ENCODE measurements around the gene ARGLU1.

ARGLU1 gene

GRCh38 chr13:106570299-106570852 lies 2.4 kb upstream of the ARGLU1 start:
- Histone ChIP-seq H3K27ac (no peak overlapping the region), H3K4me3 (ENCODE audit: low read depth, low read length) (no peak overlapping the region)

GRCh38 chr13:106569233-106570095 lies 1.5 kb upstream of the ARGLU1 start:
- Histone ChIP-seq H3K27me3 (ENCODE audit: control insufficient read depth, insufficient read depth, low read length) (no peaks in the 10 kb centered on the region), H3K9me3 (ENCODE audit: control insufficient read depth, low read length) (no peaks in the 10 kb centered on the region), H3K27ac (no peak overlapping the region), H3K9ac (no peak overlapping the region), H3K79me2 (peaks cover 22% of the 10 kb centered on the region), H3K4me2 (ENCODE audit: low read length) (no peak overlapping the region), H3K4me3 (ENCODE audit: low read depth, low read length) (no peak overlapping the region), H2AFZ (no peak overlapping the region), H3K4me1 (peaks cover 6% of the 10 kb centered on the region), H3K36me3 (ENCODE audit: control insufficient read depth, insufficient read depth, low read length) (no peaks in the 10 kb centered on the region)
- no peak for TF ChIP-seq CTCF (IDR thresholded peaks at IDR 0.05)

More at GRCh38 chr13:106570299-106570852, 2.4 kb upstream of the ARGLU1 start:
- H3K4me2 ChIP-seq (ENCODE audit: low read length): no peak overlapping the region
- no peaks in the 10 kb centered on the region for H3K9me3 ChIP-seq (ENCODE audit: control insufficient read depth, low read length)
- H2AFZ ChIP-seq: no peak overlapping the region
- peaks cover under 1% of the 10 kb centered on the region for H3K4me1 ChIP-seq
- H3K9ac ChIP-seq: no peak overlapping the region
- no peak for TF ChIP-seq CTCF (IDR thresholded peaks at IDR 0.05)
- no peaks in the 10 kb centered on the region for H3K27me3 ChIP-seq (ENCODE audit: control insufficient read depth, insufficient read depth, low read length)
- H3K36me3 ChIP-seq (ENCODE audit: control insufficient read depth, insufficient read depth, low read length): no peaks in the 10 kb centered on the region
- H3K79me2 ChIP-seq: peaks cover 14% of the 10 kb centered on the region

GRCh38 chr13:106568299-106569003 lies 514 bp upstream of the ARGLU1 start:
- Histone ChIP-seq H3K9ac (no peak overlapping the region), H2AFZ (peak overlapping the region; percentile 97), H3K4me3 (ENCODE audit: low read depth, low read length) (peak overlapping the region; percentile 96), H3K27me3 (ENCODE audit: control insufficient read depth, insufficient read depth, low read length) (no peaks in the 10 kb centered on the region), H3K4me2 (ENCODE audit: low read length) (peak overlapping the region; percentile 84), H3K9me3 (ENCODE audit: control insufficient read depth, low read length) (no peaks in the 10 kb centered on the region), H3K79me2 (peaks cover 22% of the 10 kb centered on the region), H3K27ac (peak overlapping the region; percentile 96), H3K4me1 (peaks cover 6% of the 10 kb centered on the region), H3K36me3 (ENCODE audit: control insufficient read depth, insufficient read depth, low read length) (no peaks in the 10 kb centered on the region)
- no peak for TF ChIP-seq CTCF (IDR thresholded peaks at IDR 0.05)

GRCh38 chr13:106566641-106567473 lies 1.1 kb downstream of the ARGLU1 start:
- Histone ChIP-seq H3K4me3 (ENCODE audit: low read depth, low read length) (peak overlapping the region; percentile 96), H3K79me2 (peaks cover 26% of the 10 kb centered on the region), H2AFZ (no peak overlapping the region), H3K9me3 (ENCODE audit: control insufficient read depth, low read length) (no peaks in the 10 kb centered on the region), H3K27me3 (ENCODE audit: control insufficient read depth, insufficient read depth, low read length) (no peaks in the 10 kb centered on the region), H3K27ac (peak overlapping the region; percentile 96), H3K9ac (no peak overlapping the region), H3K4me2 (ENCODE audit: low read length) (peak overlapping the region; percentile 84), H3K4me1 (peaks cover 6% of the 10 kb centered on the region), H3K36me3 (ENCODE audit: control insufficient read depth, insufficient read depth, low read length) (no peaks in the 10 kb centered on the region)
- no peak for TF ChIP-seq CTCF (IDR thresholded peaks at IDR 0.05)
